Natural killer cell (primary cell): ENCODE data around the gene GAREM2. TPM values are rescaled to one million over a fixed set of nuclear protein-coding genes. Genes with fewer than 3 reads are reported as not detected.
A peak's percentile ranks its signal among the peaks of the same experiment; 100 is the strongest.

Experiments
- ATAC-seq, 3 donors: fragments of 150-1000 bp in 2 of 3; fragments of 200-7000 bp in 1 of 3; cut with Tn5 transposase; 1 replicate in 1 of 3; 2 replicates in 2 of 3; pipeline ENCODE4 v1.10.0; 2021; ENCODE audit warnings: mild to moderate bottlenecking in 2 of 3, moderate library complexity in 2 of 3
- DNase-seq, 2 donors: peaks; one replicate each; pipeline versions ENCODE4 v3.0.0 to v3.0.0-alpha.2; 2013 to 2021; ENCODE audit warnings: mixed read lengths in 1 of 2
- H3K27ac ChIP-seq: one replicate; pipeline ENCODE4 v1.5.1; 2013; ENCODE audit warnings: mild to moderate bottlenecking, low read length
- H3K27me3 ChIP-seq: one replicate; pipeline ENCODE4 v1.6.1; 2013; ENCODE audit warnings: low read length; ENCODE audit not compliant: control insufficient read depth, insufficient read depth
- H3K36me3 ChIP-seq: one replicate; pipeline ENCODE4 v1.6.1; 2013; ENCODE audit warnings: low read length; ENCODE audit not compliant: control insufficient read depth, insufficient read depth
- H3K4me1 ChIP-seq: one replicate; pipeline ENCODE4 v1.6.1; 2013; ENCODE audit warnings: low read length; ENCODE audit not compliant: control insufficient read depth, insufficient read depth
- H3K4me3 ChIP-seq: one replicate; pipeline ENCODE4 v1.5.1; 2013; ENCODE audit warnings: low read length
- H3K9me3 ChIP-seq: one replicate; pipeline ENCODE4 v1.6.1; 2013; ENCODE audit warnings: low read length; ENCODE audit not compliant: control insufficient read depth, insufficient read depth
- H3K27ac Mint-ChIP-seq, 2 donors: one replicate each; pipeline ENCODE4 v1.8.0; 2022; ENCODE audit warnings: mild to moderate bottlenecking in 2 of 2, mixed read lengths in 2 of 2, moderate library complexity in 1 of 2
- H3K27me3 Mint-ChIP-seq, 2 donors: one replicate each; pipeline ENCODE4 v1.8.0; 2022; ENCODE audit warnings: low read depth in 2 of 2, mixed read lengths in 2 of 2
- H3K36me3 Mint-ChIP-seq: one replicate; pipeline ENCODE4 v1.8.0; 2022; ENCODE audit warnings: mixed read lengths
- H3K4me1 Mint-ChIP-seq, 2 donors: one replicate each; pipeline ENCODE4 v1.8.0; 2022; ENCODE audit warnings: mixed read lengths in 2 of 2
- H3K4me3 Mint-ChIP-seq: one replicate; pipeline ENCODE4 v1.8.0; 2022; ENCODE audit warnings: mild to moderate bottlenecking, moderate library complexity, mixed read lengths
- H3K9me3 Mint-ChIP-seq, 2 donors: one replicate each; pipeline ENCODE4 v1.8.0; 2022; ENCODE audit warnings: mixed read lengths in 2 of 2
- WGBS: methylation state at CpG from one replicate; pipeline ENCODE4 v1.1.7; 2013; ENCODE audit warnings: missing lambda C conversion rate; ENCODE audit not compliant: insufficient coverage; 5-methylcytosine and 5-hydroxymethylcytosine counted together
- intact Hi-C: fragments of 100-400 bp; cut with micrococcal nuclease; formaldehyde crosslinking; loops from one replicate; pipeline ENCODE4 v1.14.2; 2022
- total RNA-seq, 4 donors: library from RNA; stranded (reverse); fragments of 120-200 nt in 1 of 4; gene quantifications; one replicate each; pipeline versions ENCODE4 v1.2.3 to v1.2.4, GENCODE V29; 2013 to 2022
- TF ChIP-seq, protein P1 (sequence below): fragments of 200-600 bp; IDR thresholded peaks from one replicate; pipeline ENCODE4 v1.8.0; 2022; ENCODE audit warnings: antibody characterized with exemption

Gene GAREM2
- total RNA-seq, 3 donors from 2014 or later (not counting 1 experiment from before 2014, with no cell fraction given), result 7.1 to 9.2 (median 7.2) TPM

DNA sequence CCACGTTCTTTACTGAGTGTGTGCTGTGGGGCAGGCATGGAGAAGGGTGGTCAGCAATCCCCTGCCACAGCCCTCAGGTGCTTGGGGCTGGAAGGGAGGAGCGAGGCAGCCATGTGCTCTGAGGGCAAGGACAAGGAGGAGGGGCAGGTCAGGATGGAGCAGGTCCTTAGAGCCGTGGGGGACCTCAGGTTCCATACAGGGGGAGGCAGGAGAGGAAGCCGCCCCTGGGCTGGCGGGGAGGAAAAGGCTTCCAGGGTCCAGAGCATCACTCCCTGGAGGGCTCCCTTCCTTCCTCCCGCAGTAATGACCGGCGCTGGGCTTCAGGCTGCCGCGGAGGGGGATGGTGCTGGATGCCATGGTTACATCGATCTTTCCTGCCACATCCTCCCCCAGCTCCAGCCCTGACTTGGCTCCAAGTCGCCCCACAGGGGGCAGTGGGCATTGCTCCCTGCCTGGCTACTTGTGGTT is 6.6 kb downstream of the GAREM2 start:
- no peak for ATAC-seq
- Mint-ChIP-seq H3K27me3 (peaks cover 35 to 37% of the 10 kb centered on the region in 2 donors), H3K36me3 (no peaks in the 10 kb centered on the region), H3K9me3 (no peaks in the 10 kb centered on the region), H3K27ac (no peak overlapping the region), H3K4me3 (peak overlapping the region; percentile 42), H3K4me1 (peaks cover 10 to 22% of the 10 kb centered on the region in 2 donors)
- H3K27me3 ChIP-seq, result peaks cover 5% of the 10 kb centered on the region
- H3K4me3 ChIP-seq, result no peak overlapping the region
- TF ChIP-seq, protein P1, sequence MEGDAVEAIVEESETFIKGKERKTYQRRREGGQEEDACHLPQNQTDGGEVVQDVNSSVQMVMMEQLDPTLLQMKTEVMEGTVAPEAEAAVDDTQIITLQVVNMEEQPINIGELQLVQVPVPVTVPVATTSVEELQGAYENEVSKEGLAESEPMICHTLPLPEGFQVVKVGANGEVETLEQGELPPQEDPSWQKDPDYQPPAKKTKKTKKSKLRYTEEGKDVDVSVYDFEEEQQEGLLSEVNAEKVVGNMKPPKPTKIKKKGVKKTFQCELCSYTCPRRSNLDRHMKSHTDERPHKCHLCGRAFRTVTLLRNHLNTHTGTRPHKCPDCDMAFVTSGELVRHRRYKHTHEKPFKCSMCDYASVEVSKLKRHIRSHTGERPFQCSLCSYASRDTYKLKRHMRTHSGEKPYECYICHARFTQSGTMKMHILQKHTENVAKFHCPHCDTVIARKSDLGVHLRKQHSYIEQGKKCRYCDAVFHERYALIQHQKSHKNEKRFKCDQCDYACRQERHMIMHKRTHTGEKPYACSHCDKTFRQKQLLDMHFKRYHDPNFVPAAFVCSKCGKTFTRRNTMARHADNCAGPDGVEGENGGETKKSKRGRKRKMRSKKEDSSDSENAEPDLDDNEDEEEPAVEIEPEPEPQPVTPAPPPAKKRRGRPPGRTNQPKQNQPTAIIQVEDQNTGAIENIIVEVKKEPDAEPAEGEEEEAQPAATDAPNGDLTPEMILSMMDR, result no peak
- H3K36me3 ChIP-seq, result no peaks in the 10 kb centered on the region
- intact Hi-C loops, result no loop called here
- no peaks in the 10 kb centered on the region for H3K9me3 ChIP-seq
- no peak overlapping the region for H3K27ac ChIP-seq
- H3K4me1 ChIP-seq, result peaks cover 22% of the 10 kb centered on the region
- DNase-seq, result no peak
- WGBS, result 14% methylated on average over 11 of the region's 12 CpGs

DNA sequence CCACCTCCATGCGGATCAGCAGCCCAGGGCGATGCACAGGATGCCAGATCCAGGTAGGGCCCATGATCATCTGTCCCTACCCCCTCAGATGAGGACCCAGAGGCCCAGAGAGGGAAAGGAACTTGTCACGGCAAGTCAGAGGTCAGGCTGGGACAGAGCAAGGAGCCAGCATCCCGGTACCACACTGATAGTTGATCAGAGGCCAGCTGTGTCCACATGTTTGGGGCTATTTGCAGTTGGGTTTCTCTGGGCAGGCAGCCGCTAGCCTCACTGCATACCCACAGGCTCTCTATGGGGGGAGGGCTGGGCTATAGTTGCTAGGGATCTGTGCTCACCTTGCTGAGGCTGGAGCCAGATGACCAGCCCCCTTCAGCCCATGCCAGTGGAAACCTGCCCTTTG is 9.6 kb downstream of the GAREM2 start:
- H3K9me3 ChIP-seq, result no peaks in the 10 kb centered on the region
- Mint-ChIP-seq H3K27ac (no peak overlapping the region), H3K36me3 (no peaks in the 10 kb centered on the region), H3K27me3 (peaks cover 19 to 23% of the 10 kb centered on the region in 2 donors), H3K4me3 (no peak overlapping the region), H3K4me1 (peaks cover 11 to 29% of the 10 kb centered on the region in 2 donors), H3K9me3 (no peaks in the 10 kb centered on the region)
- peaks cover 28% of the 10 kb centered on the region for H3K4me1 ChIP-seq
- H3K36me3 ChIP-seq, result no peaks in the 10 kb centered on the region
- H3K27me3 ChIP-seq, result peaks cover 2% of the 10 kb centered on the region
- no peak overlapping the region for H3K27ac ChIP-seq
- TF ChIP-seq, protein P1, result no peak
- intact Hi-C loops, result loop anchor here (10.0 kb wide), 1 partner anchor 308 kb away; the partner anchor contains the start of gene ASXL2
- no peak for ATAC-seq
- 96% methylated on average over 5 of the region's 5 CpGs for WGBS
- no peak overlapping the region for H3K4me3 ChIP-seq
- DNase-seq, result no peak

DNA sequence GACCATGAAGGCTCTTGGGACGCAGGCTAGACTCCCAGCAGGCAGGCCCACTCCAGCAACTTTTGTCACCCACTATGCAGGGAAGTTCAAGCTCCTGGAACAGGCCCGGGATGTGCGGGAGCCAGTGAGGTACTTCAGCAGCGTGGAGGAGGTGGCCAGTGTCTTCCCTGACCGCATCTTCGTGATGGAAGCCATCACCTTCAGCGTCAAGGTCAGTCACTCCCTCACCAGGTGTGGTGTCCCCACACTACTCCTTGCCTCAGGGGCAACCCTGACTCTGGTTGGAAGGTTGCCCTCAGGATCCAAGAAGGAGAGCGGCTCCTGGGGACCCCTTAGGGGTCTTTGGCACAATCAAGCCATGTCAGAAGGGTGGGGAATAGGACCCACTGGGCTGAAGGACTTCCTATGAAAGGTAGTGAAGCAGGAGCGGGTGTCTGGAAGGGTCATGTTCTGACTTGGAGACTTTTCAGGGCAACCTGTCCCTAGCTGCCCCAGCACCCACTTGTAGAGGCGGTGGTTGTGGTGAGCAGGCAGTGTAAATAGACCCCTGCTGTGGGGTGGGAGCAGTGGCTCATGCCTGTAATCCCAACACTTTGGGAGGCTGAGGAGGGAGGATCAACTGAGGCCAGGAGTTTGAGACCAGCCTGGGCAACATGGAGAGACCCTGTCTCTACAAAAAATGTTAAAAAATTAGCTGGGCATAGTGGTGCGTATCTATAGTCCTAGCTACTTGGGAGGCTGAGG is 10.2 kb downstream of the GAREM2 start:
- H3K4me3 Mint-ChIP-seq, result peak overlapping the region; percentile 82
- intact Hi-C loops, result loop anchor here (10.0 kb wide), 1 partner anchor 308 kb away; the partner anchor contains the start of gene ASXL2
- H3K4me3 ChIP-seq, result no peak overlapping the region
- H3K9me3 ChIP-seq, result no peaks in the 10 kb centered on the region
- no peaks in the 10 kb centered on the region for H3K36me3 Mint-ChIP-seq
- no peak for DNase-seq
- H3K27ac Mint-ChIP-seq, result no peak overlapping the region
- H3K4me1 Mint-ChIP-seq, result peaks cover 11 to 29% of the 10 kb centered on the region in 2 donors
- no peak for ATAC-seq
- H3K27me3 Mint-ChIP-seq, result peaks cover 19 to 23% of the 10 kb centered on the region in 2 donors
- no peaks in the 10 kb centered on the region for H3K9me3 Mint-ChIP-seq
- peaks cover 2% of the 10 kb centered on the region for H3K27me3 ChIP-seq
- no peak overlapping the region for H3K27ac ChIP-seq
- H3K36me3 ChIP-seq, result no peaks in the 10 kb centered on the region
- TF ChIP-seq, protein P1, result no peak
- WGBS, result 99% methylated on average over 11 of the region's 11 CpGs
- peaks cover 28% of the 10 kb centered on the region for H3K4me1 ChIP-seq
